GM18870 (cell line): Measurements from ENCODE around the gene UQCC3.
"Not testable (repeated sequence)": the region's sequence is repeated elsewhere in the genome, so short reads cannot be mapped to it uniquely, and the experiment has no call there.

Experiments
- ATAC-seq: cut with Tn5 transposase; IDR thresholded peaks from one replicate; pipeline ENCODE4 v1.9.1; 2021; ENCODE audit warnings: moderate library complexity; ENCODE audit not compliant: unreplicated experiment

The UQCC3 gene

GRCh38 chr11:62671608-62672389 lies at the start of gene UQCC3, which contains the start of gene LBHD1:
Gene UQCC3 (plus strand): TSS chr11:62671673. CDS start chr11:62671746, 73 bp downstream.
Gene LBHD1 (minus strand): TSS chr11:62672267. CDS start chr11:62670031, 2,236 bp downstream.
- ATAC-seq = peak; percentile 46

- no peak for ATAC-seq
These were observed 48.9 kb upstream of the UQCC3 start for GRCh38 chr11:62622476-62623089.

- ATAC-seq = no peak
These were observed 43.8 kb upstream of the UQCC3 start for GRCh38 chr11:62627713-62628112.

DNA sequence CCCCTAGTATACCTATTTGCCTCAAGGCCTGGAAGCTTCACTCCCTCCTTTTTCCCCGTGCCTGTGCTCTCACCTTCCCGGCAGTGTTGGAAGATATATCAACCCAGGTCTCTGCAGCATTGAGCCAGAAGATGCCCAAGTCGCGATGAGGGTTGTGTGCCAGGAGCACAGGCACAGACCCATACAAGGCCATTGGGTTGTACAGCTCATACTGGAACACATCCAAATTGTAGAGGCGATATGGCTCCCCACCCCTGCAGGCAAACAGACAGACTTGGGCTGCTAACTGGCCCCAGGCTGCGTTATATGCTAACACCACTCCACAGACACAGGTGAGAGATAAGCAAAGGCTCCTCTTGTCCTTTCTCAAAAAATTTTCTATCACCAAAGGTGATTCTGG lies 39.0 kb upstream of the UQCC3 start:
- no peak for ATAC-seq

GRCh38 chr11:62644220-62644619 lies 27.3 kb upstream of the UQCC3 start:
- ATAC-seq = no peak

DNA sequence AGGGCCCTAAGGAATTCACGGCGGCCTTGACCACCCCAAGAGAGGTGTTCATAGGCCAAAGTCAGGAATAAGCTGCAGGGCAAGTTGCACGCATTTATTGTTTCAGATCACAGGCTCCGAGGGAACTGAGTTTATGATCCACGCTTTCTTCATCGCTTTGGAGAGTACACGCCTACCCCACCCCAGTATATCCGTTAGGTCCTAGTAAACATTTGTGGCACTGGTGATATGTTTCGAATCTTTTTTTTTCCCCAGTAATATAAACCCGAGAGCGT lies 25.9 kb upstream of the UQCC3 start:
- no peak for ATAC-seq

- ATAC-seq = peak; percentile 77
These were observed 25.3 kb upstream of the UQCC3 start, which contains the start of gene GANAB for GRCh38 chr11:62645946-62646824. Gene GANAB (minus strand): TSS chr11:62646613. CDS start chr11:62646599, 14 bp downstream.

- no peak for ATAC-seq
These were observed 24.5 kb upstream of the UQCC3 start for GRCh38 chr11:62646825-62647608.

- ATAC-seq = no peak
These were observed 23.9 kb upstream of the UQCC3 start for GRCh38 chr11:62647609-62648005.

GRCh38 chr11:62648185-62648966 lies 23.1 kb upstream of the UQCC3 start:
- no peak for ATAC-seq

DNA sequence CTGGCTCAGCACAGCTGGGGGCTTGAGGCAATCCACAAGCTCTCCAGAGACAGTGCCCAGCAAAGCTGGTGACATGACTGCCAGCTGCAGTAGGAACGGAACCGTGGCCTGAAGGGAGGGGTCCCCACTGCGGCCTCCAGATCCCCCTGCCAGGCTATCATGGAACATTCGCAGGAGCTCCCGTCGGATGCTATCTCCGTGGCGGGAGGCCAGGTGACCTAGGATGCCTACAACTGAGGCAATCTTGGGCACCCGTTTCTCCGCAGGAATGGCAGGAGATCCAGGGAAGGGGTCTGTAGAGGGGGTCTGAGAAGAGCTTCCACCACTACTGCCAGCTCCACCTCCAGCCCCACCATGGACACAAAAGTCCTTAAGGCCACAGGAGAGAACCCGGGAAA lies 22.5 kb upstream of the UQCC3 start:
- ATAC-seq = no peak

DNA sequence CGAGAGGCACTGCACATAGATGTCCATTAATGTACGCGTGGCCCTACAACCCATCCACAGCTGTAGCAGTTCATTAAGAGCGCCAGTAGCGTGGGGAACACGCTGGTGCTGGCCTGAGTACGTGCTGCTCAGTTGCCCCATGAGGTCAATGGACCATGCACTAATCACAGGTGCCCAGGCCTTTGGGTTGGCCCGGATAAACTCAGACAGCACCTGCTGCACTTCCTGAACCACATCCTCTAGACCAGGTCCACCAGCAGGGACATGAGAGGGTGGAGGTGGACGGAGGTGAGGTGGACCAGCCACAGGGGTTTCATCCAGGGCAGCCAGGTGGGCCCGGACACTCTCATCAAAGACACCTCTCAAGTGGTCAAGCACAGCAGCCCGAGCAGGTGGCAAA lies 22.0 kb upstream of the UQCC3 start:
- ATAC-seq = no peak

- not testable (repeated sequence) for ATAC-seq
These were observed 21.2 kb upstream of the UQCC3 start for GRCh38 chr11:62650283-62650682.

DNA sequence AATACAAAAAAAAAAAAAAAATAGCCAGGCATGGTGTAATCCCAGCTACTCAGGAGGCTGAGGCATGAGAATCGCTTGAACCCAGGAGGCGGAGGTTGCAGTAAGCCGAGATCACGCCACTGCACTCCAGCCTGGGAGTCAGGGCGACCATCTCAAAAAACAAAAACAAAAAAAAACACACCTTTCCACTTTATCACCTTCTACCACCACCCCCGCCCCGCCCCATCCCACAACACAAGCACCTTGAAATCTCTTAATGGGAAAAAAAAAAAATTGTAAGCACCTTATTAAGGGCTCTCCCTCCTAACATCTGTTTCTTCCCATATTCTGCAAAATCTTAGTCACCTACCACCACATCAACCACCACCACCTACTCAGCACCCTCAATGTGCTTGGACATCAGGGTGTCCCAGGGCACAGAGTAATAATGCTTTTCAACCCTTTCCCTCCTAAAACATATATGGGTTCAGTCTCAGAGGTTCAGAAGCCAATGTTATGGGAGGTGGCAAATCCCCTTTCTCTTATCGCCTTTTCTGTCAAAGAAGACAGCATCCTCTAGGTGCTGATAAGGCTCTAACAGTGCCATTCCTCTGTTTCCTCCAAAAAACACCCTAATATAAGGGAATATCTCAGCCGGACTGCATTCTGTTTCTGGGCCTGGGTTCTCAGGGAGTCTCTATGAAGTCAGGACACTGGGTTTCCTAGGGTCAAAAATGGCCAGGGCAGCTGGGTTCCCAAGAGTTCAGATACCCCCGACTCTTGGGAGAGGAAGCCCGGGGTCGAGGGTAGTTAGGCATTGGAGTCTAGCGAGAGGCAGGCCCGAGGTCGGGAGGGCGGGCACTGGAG lies 19.1 kb upstream of the UQCC3 start:
- ATAC-seq = peak; percentile 16

- no peak for ATAC-seq
These were observed 17.2 kb upstream of the UQCC3 start for GRCh38 chr11:62654297-62654696.

DNA sequence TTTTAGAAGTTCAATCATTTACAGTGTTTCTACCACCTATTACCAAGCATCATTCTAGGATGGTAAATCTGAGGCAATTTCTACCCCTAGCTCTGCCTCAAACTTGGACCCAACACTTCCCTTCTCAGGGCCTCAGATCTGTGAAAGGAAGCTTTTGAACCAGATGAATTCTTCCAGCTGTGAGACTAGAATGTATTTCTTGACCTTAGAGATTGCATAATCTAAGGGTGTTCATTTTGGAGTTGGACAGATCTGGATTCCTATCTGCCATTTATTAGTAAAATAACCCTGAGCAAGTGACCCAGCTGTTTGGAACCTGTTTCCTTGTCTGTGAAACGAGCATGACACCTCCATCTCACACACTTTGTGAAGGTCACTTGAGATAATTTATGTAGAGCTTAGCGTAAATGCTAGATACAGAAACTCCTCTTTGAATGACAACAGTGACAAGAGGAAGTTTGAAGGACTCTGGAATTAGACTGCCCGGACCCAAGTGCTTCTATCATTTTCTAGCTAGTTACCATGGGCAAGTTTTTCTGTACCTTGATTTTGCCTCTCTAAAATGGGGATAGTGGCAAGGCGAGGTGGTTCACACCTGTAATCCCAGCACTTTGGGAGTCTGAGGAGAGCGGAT lies 14.6 kb upstream of the UQCC3 start:
- no peak for ATAC-seq

DNA sequence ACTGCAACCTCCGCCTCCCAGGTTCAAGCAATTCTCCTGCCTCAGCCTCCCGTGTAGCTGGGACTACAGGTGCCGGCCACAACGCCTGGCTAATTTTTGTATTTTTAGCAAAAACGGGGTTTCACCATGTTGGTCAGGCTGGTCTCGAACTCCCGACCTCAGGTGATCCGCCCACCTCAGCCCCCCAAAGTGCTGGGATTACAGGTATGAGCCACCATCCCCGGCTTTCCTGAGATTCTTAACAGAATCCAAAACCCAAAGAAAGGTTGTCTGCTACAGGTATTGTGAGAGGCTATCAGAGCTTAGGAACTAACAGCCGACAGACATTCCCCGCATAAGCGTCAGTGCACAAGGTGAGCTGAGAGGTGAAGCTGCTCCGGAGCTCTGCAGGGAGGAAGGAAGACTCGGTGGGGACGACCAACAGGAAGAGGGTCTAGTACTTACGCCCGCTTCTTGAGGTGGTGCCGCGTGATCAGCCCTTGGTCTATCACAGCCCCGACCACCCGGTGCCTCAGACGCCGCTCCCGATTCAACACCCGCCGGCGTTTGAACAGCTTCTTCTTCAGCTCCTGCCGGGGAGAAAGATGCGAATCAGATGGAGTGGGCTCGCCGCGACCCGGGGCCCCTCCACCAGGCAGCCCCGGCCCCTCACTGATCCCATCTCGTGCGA lies 6.9 kb upstream of the UQCC3 start:
- ATAC-seq = peak; percentile 4

DNA sequence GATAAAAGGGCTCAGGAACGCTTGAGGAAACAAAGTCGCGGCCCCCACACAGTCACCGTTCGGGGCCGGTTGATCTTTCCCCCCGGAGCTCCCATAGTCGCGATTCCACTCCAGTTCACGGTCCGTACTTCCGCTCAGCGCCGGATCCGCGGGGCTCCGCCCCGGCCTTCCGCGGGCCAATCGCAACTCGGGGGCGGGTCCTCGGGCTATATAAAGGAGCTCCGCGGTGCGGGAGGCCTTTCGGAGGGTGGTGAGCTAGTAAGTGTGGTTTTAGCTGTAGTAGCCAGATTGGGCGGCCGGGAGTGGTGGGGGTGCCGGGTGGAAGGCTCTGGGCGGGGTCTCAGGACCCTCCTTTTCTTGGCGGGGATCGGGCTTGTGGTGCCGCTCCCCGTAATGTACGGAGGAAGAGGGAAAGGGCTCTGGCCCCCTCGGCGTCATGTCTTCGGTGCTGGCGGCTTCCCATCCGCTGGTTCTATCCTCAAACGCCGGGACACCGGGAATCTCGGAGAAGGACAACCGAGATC lies 6.3 kb upstream of the UQCC3 start, which contains the start of the genes C11orf98 and CSKMT:
TSS of gene C11orf98 (minus strand) at position 136 of the 524 bp plus-strand sequence. CDS start at position 95, 41 bp downstream.
TSS of gene CSKMT (plus strand) at position 238 of the 524 bp plus-strand sequence. CDS start 568 bp downstream, outside the sequence.
- peak; percentile 68 for ATAC-seq
